HepG2 (cell line): Measurements from ENCODE around the gene PARD3. TPM values are rescaled to one million over a fixed set of nuclear protein-coding genes. Genes with fewer than 3 reads are reported as not detected.

ENCODE experiments used
- AHR ChIP-seq: IDR thresholded peaks from 2 replicates; pipeline ENCODE4 v1.6.1; 2018; ENCODE audit warnings: missing genetic modification reagents, missing compliant biosample characterization
- HNF4A ChIP-seq: sonication (generic); formaldehyde crosslinking; IDR thresholded peaks from 2 replicates; pipeline ENCODE4 v1.4.0; 2020; ENCODE audit warnings: missing genetic modification reagents
- HNRNPH1 ChIP-seq: fragments of 200-400 bp; formaldehyde crosslinking; optimal IDR thresholded peaks from 2 replicates; pipeline ENCODE3; 2017; ENCODE audit warnings: mild to moderate bottlenecking, low read depth, low read length
- HOXA7 ChIP-seq: sonication (generic); formaldehyde crosslinking; IDR thresholded peaks from 2 replicates; pipeline ENCODE4 v1.8.1; 2022; ENCODE audit warnings: mild to moderate bottlenecking, missing genetic modification reagents, moderate library complexity
- NBN ChIP-seq: fragments of 450-650 bp; conservative IDR thresholded peaks from 2 replicates; pipeline ENCODE4 v1.6.1; 2017
- PAX8 ChIP-seq: sonication (generic); formaldehyde crosslinking; IDR thresholded peaks from 2 replicates; pipeline ENCODE4 v1.8.0; 2022; ENCODE audit warnings: mild to moderate bottlenecking, missing genetic modification reagents, borderline replicate concordance
- RBM39 ChIP-seq: fragments of 200-400 bp; formaldehyde crosslinking; IDR thresholded peaks from one replicate; pipeline ENCODE4 v1.6.1; 2018; ENCODE audit warnings: antibody characterized with exemption, mild to moderate bottlenecking, low read depth, low read length; ENCODE audit not compliant: poor library complexity, severe bottlenecking
- SNAPC2 ChIP-seq: sonication (generic); formaldehyde crosslinking; IDR thresholded peaks from 2 replicates; pipeline ENCODE4 v1.8.1; 2022; ENCODE audit warnings: mild to moderate bottlenecking, missing genetic modification reagents
- SRF ChIP-seq: IDR thresholded peaks from 2 replicates; pipeline ENCODE4 v1.6.1; 2011; ENCODE audit warnings: mild to moderate bottlenecking, low read depth, low read length, moderate library complexity
- THAP11 ChIP-seq: IDR thresholded peaks from 2 replicates; pipeline ENCODE4 v1.6.1; 2016; ENCODE audit warnings: missing biosample characterization, missing genetic modification reagents
- ZMYM4 ChIP-seq: sonication (generic); formaldehyde crosslinking; IDR thresholded peaks from 2 replicates; pipeline ENCODE4 v1.8.1; 2023; ENCODE audit warnings: mild to moderate bottlenecking, missing genetic modification reagents
- ZNF124 ChIP-seq: sonication (generic); formaldehyde crosslinking; IDR thresholded peaks from 2 replicates; pipeline ENCODE4 v1.4.0; 2020; ENCODE audit warnings: missing genetic modification reagents
- ZNF546 ChIP-seq: sonication (generic); formaldehyde crosslinking; conservative IDR thresholded peaks from 2 replicates; pipeline ENCODE4 v1.8.1; 2023; ENCODE audit warnings: mild to moderate bottlenecking, missing genetic modification reagents
- ZNF552 ChIP-seq: sonication (generic); formaldehyde crosslinking; IDR thresholded peaks from 2 replicates; pipeline ENCODE4 v1.9.0; 2022; ENCODE audit warnings: missing genetic modification reagents, mild to moderate bottlenecking, borderline replicate concordance
- ZNF660 ChIP-seq: sonication (generic); formaldehyde crosslinking; IDR thresholded peaks from 2 replicates; pipeline ENCODE4 v1.5.1; 2020; ENCODE audit warnings: mild to moderate bottlenecking, low read depth, missing genetic modification reagents, borderline replicate concordance
- polyA plus RNA-seq, 8 experiments: library from polyadenylated mRNA; depleted of rRNA in 3 of 8; stranded (reverse) in 7 of 8; unstranded in 1 of 8; fragments of >200 nt; fragmentation: Illumina TruSeq in 4 of 8; extraction: Trizol in 4 of 8; gene quantifications; 2 replicates each; pipeline versions ENCODE4 v1.2.1 to v1.2.3, GENCODE V29; 2011 to 2016; ENCODE audit warnings: low read depth in 4 of 8, missing spikeins in 1 of 8, mixed read lengths in 1 of 8; ENCODE audit not compliant: insufficient read depth in 1 of 8
- total RNA-seq, 5 experiments: library from RNA; depleted of rRNA; stranded (reverse); fragments of >200 nt; fragmentation: Illumina TruSeq; extraction: Trizol; gene quantifications; 2 replicates each; pipeline ENCODE4 v1.2.3, GENCODE V29; 2016; ENCODE audit warnings: low read depth in 1 of 5
- TF ChIP-seq, protein P1 (sequence below): sonication (generic); formaldehyde crosslinking; IDR thresholded peaks from 2 replicates; pipeline ENCODE4 v1.4.0; 2020; ENCODE audit warnings: missing genetic modification reagents, borderline replicate concordance
- TF ChIP-seq, protein P2 (sequence below): sonication (generic); formaldehyde crosslinking; IDR thresholded peaks from 2 replicates; pipeline ENCODE4 v1.4.0; 2020; ENCODE audit warnings: mild to moderate bottlenecking, missing genetic modification reagents
- TF ChIP-seq, protein P3 (sequence below): sonication (generic); formaldehyde crosslinking; conservative IDR thresholded peaks from 2 replicates; pipeline ENCODE4 v1.5.0; 2020; ENCODE audit warnings: missing genetic modification reagents

Gene PARD3
- total and polyA plus RNA-seq, 2 of the 13 experiments (the other 11 are each of a cell fraction or from before 2014, with no cell fraction given): 40.9 to 60.0 TPM

DNA sequence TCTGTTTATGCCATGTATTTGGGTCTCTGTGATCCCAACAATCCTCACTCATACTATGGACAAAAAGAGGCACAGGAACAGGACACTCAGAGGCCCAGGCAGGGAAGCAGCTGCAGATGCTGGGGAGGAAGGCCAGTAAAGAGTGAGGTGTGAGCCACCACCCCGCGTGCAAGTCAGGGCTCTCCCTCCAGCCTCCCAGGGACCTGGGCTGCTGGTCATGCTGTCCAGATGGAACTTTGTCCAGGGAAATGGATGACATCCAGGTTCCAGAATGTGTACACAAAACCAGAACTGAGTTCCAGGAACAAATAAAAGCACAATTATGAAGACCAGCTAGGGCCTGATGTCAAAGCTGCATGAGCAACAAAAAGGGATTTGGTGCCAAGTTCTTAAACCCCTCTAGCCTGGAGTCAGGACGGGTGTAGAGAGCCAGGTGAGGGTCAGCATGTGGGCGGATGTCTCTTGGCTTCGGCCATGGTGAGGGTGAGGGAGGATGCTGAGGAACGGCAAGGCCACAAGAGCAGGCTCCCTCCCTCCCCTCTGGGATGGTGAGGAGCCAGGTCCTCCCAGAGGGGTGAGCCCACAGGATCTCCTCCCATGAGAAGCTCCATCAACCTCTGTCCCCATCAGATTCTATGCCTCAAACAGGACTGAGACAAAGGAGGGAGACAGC is 739.7 kb downstream of the PARD3 start (continued):
- TF ChIP-seq ZNF546 (CRISPR knock-in tag) (no peak), SNAPC2 (no peak), NBN (no peak), ZNF124 (CRISPR knock-in tag) (no peak), ZMYM4 (CRISPR knock-in tag) (peak; percentile 24; the same call in 1 of the 2 replicates), THAP11 (no peak), RBM39 (no peak), HOXA7 (CRISPR knock-in tag) (no peak), SRF (no peak), HNRNPH1 (no peak), PAX8 (CRISPR knock-in tag) (no peak), ZNF552 (CRISPR knock-in tag) (no peak), HNF4A (peak; percentile 38; the same call in 1 of the 2 replicates), AHR (CRISPR knock-in tag) (no peak), ZNF660 (no peak)
- TF ChIP-seq, protein P1, sequence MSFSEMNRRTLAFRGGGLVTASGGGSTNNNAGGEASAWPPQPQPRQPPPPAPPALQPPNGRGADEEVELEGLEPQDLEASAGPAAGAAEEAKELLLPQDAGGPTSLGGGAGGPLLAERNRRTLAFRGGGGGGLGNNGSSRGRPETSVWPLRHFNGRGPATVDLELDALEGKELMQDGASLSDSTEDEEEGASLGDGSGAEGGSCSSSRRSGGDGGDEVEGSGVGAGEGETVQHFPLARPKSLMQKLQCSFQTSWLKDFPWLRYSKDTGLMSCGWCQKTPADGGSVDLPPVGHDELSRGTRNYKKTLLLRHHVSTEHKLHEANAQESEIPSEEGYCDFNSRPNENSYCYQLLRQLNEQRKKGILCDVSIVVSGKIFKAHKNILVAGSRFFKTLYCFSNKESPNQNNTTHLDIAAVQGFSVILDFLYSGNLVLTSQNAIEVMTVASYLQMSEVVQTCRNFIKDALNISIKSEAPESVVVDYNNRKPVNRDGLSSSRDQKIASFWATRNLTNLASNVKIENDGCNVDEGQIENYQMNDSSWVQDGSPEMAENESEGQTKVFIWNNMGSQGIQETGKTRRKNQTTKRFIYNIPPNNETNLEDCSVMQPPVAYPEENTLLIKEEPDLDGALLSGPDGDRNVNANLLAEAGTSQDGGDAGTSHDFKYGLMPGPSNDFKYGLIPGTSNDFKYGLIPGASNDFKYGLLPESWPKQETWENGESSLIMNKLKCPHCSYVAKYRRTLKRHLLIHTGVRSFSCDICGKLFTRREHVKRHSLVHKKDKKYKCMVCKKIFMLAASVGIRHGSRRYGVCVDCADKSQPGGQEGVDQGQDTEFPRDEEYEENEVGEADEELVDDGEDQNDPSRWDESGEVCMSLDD (CRISPR knock-in tag): no peak
- TF ChIP-seq, protein P2, sequence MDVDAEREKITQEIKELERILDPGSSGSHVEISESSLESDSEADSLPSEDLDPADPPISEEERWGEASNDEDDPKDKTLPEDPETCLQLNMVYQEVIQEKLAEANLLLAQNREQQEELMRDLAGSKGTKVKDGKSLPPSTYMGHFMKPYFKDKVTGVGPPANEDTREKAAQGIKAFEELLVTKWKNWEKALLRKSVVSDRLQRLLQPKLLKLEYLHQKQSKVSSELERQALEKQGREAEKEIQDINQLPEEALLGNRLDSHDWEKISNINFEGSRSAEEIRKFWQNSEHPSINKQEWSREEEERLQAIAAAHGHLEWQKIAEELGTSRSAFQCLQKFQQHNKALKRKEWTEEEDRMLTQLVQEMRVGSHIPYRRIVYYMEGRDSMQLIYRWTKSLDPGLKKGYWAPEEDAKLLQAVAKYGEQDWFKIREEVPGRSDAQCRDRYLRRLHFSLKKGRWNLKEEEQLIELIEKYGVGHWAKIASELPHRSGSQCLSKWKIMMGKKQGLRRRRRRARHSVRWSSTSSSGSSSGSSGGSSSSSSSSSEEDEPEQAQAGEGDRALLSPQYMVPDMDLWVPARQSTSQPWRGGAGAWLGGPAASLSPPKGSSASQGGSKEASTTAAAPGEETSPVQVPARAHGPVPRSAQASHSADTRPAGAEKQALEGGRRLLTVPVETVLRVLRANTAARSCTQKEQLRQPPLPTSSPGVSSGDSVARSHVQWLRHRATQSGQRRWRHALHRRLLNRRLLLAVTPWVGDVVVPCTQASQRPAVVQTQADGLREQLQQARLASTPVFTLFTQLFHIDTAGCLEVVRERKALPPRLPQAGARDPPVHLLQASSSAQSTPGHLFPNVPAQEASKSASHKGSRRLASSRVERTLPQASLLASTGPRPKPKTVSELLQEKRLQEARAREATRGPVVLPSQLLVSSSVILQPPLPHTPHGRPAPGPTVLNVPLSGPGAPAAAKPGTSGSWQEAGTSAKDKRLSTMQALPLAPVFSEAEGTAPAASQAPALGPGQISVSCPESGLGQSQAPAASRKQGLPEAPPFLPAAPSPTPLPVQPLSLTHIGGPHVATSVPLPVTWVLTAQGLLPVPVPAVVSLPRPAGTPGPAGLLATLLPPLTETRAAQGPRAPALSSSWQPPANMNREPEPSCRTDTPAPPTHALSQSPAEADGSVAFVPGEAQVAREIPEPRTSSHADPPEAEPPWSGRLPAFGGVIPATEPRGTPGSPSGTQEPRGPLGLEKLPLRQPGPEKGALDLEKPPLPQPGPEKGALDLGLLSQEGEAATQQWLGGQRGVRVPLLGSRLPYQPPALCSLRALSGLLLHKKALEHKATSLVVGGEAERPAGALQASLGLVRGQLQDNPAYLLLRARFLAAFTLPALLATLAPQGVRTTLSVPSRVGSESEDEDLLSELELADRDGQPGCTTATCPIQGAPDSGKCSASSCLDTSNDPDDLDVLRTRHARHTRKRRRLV (CRISPR knock-in tag): no peak
- TF ChIP-seq, protein P3, sequence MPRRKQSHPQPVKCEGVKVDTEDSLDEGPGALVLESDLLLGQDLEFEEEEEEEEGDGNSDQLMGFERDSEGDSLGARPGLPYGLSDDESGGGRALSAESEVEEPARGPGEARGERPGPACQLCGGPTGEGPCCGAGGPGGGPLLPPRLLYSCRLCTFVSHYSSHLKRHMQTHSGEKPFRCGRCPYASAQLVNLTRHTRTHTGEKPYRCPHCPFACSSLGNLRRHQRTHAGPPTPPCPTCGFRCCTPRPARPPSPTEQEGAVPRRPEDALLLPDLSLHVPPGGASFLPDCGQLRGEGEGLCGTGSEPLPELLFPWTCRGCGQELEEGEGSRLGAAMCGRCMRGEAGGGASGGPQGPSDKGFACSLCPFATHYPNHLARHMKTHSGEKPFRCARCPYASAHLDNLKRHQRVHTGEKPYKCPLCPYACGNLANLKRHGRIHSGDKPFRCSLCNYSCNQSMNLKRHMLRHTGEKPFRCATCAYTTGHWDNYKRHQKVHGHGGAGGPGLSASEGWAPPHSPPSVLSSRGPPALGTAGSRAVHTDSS (CRISPR knock-in tag): no peak
